Measurements from ENCODE around the gene FARSB. TPM values are rescaled to one million over a fixed set of nuclear protein-coding genes. Genes with fewer than 3 reads are reported as not detected.
"Not testable (repeated sequence)": the region's sequence is repeated elsewhere in the genome, so short reads cannot be mapped to it uniquely, and the experiment has no call there.

FARSB gene
- total and polyA plus RNA-seq, 2 experiments from 2014 or later, result 16.8 to 40.3 TPM

DNA sequence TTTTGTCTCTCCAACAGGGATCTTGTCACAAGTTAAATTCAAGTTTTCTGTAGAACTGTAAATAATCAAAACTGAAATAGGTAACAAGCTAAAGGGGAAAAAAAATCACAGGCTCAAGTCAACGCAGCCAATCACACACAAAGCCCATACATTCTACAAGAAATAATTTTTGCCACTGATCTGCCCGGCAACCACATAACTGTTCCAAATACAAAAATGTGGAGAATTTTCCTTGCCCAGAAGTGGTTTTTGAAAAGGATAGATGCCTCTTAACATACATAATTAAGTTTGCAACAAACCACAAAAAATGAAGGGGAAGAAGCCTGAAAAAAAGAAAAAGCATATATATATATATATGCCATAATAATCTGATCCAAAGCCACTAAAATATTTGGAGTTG lies 60.3 kb downstream of the FARSB start:
- H3K9me2 ChIP-seq (ENCODE audit: insufficient read depth), result no peaks in the 10 kb centered on the region
- no peaks in the 10 kb centered on the region for H4K20me1 ChIP-seq (ENCODE audit: insufficient read depth)
- H3K4me1 ChIP-seq (ENCODE audit: insufficient read depth), result peaks cover 8% of the 10 kb centered on the region
- 91 to 100% methylated on average over 2 of the region's 2 CpGs for WGBS, 2 experiments (ENCODE audit: low coverage in 1 of 2, low lambda C conversion rate in 2 of 2, missing lambda C conversion rate in 2 of 2)
- no peak overlapping the region for H3K27ac ChIP-seq
- in situ Hi-C loops (cut with MboI), result no loop called here
- DNase-seq, result no peak
- H3K4me2 ChIP-seq (ENCODE audit: unreplicated experiment), result no peak overlapping the region
- no peak overlapping the region for H3K4me3 ChIP-seq
- H3K9ac ChIP-seq, result no peak overlapping the region
- peaks cover 16% of the 10 kb centered on the region; the same call in 1 of the 2 replicates for H3F3A ChIP-seq (ENCODE audit: insufficient read depth)
- H3K79me2 ChIP-seq (ENCODE audit: insufficient read depth), result no peaks in the 10 kb centered on the region
- H2AFZ ChIP-seq, result no peak overlapping the region
- no peaks in the 10 kb centered on the region for H3K27me3 ChIP-seq (replicated peaks; ENCODE audit: insufficient read depth)
- H3K9me3 ChIP-seq (ENCODE audit: low read depth), result no peaks in the 10 kb centered on the region
- TF ChIP-seq EZH2phosphoT487 (IDR thresholded peaks at IDR 0.05; ENCODE audit: insufficient read depth, low read depth) (no peak), EZH2 (IDR thresholded peaks at IDR 0.05; ENCODE audit: insufficient read depth, poor library complexity, severe bottlenecking) (no peak)
- peaks cover 12% of the 10 kb centered on the region; the same call in 1 of the 2 replicates for H3K36me3 ChIP-seq (ENCODE audit: low read depth)

DNA sequence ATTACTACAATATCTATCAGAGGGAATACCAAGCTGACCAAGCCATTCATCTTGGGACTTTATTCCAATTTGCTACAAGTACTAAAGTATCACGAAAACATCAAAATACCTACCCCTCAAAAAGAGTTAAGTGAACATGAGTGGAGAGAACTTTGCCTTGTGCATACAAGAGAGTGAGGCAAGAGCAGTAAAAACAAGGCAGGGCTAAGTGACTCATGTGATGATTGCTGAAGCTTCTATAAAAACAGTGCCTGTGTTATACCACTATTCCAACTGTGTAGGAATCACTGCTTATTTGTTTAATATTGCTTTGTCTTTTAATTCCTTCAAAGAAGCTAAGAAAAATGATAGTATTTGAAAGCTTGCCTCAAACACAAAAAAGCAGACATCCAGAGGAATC lies 61.2 kb downstream of the FARSB start:
- H3K79me2 ChIP-seq (ENCODE audit: insufficient read depth), result 0 out of 2 replicates have a peak, but pooled peaks cover 1% of the 10 kb centered on the region
- peaks cover 9% of the 10 kb centered on the region; the same call in 1 of the 2 replicates for H3K36me3 ChIP-seq (ENCODE audit: low read depth)
- no peak overlapping the region for H3K4me3 ChIP-seq
- 86 to 94% methylated on average over 1 of the region's 1 CpG for WGBS, 2 experiments (ENCODE audit: low coverage in 1 of 2, low lambda C conversion rate in 2 of 2, missing lambda C conversion rate in 2 of 2)
- H3K9me2 ChIP-seq (ENCODE audit: insufficient read depth), result no peaks in the 10 kb centered on the region
- no peaks in the 10 kb centered on the region for H3K27me3 ChIP-seq (replicated peaks; ENCODE audit: insufficient read depth)
- no peak for TF ChIP-seq EZH2phosphoT487 (IDR thresholded peaks at IDR 0.05; ENCODE audit: insufficient read depth, low read depth)
- TF ChIP-seq EZH2 (IDR thresholded peaks at IDR 0.05; ENCODE audit: insufficient read depth, poor library complexity, severe bottlenecking), result no peak
- in situ Hi-C loops (cut with MboI), result no loop called here
- peaks cover 8% of the 10 kb centered on the region for H3K4me1 ChIP-seq (ENCODE audit: insufficient read depth)
- H3K27ac ChIP-seq, result no peak overlapping the region
- no peak overlapping the region for H2AFZ ChIP-seq
- no peak overlapping the region for H3K4me2 ChIP-seq (ENCODE audit: unreplicated experiment)
- H3F3A ChIP-seq (ENCODE audit: insufficient read depth), result peaks cover 16% of the 10 kb centered on the region; the same call in 1 of the 2 replicates
- H3K9ac ChIP-seq, result no peak overlapping the region
- H4K20me1 ChIP-seq (ENCODE audit: insufficient read depth), result no peaks in the 10 kb centered on the region
- H3K9me3 ChIP-seq (ENCODE audit: low read depth), result no peaks in the 10 kb centered on the region
- peak; percentile 79 for DNase-seq

DNA sequence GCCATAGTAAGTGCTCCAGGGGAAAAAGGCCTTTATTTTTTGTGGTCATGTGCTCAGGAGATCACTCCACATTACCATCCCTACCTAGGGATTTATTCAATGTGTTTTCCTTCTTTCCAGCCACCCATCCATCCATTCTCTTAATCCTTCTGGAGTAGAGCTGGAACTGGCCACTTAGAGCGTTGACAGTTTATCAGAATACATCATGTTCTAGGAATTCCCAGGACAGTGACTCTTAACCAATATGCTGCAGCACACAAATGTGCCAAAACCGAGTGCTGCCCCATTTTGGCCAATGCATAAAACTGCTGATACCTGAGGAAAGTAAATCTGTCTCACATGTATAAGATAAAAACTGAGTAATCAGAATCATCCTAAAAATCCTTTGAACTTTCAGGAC lies 63.7 kb downstream of the FARSB start:
- H3K36me3 ChIP-seq (ENCODE audit: low read depth), result no peaks in the 10 kb centered on the region; the same call in 1 of the 2 replicates
- DNase-seq, result no peak
- H4K20me1 ChIP-seq (ENCODE audit: insufficient read depth), result no peaks in the 10 kb centered on the region
- in situ Hi-C loops (cut with MboI), result no loop called here
- WGBS, 2 experiments (ENCODE audit: low coverage in 1 of 2, low lambda C conversion rate in 2 of 2, missing lambda C conversion rate in 2 of 2), result 66 to 71% methylated on average over 2 of the region's 2 CpGs
- H3K9me2 ChIP-seq (ENCODE audit: insufficient read depth), result no peaks in the 10 kb centered on the region
- peaks cover 26% of the 10 kb centered on the region for H3K79me2 ChIP-seq (ENCODE audit: insufficient read depth)
- no peaks in the 10 kb centered on the region for H3K9me3 ChIP-seq (ENCODE audit: low read depth)
- TF ChIP-seq EZH2phosphoT487 (IDR thresholded peaks at IDR 0.05; ENCODE audit: insufficient read depth, low read depth) (no peak), EZH2 (IDR thresholded peaks at IDR 0.05; ENCODE audit: insufficient read depth, poor library complexity, severe bottlenecking) (no peak)
- no peak overlapping the region for H3K9ac ChIP-seq
- no peak overlapping the region for H2AFZ ChIP-seq
- no peaks in the 10 kb centered on the region for H3K27me3 ChIP-seq (replicated peaks; ENCODE audit: insufficient read depth)
- no peak overlapping the region for H3K4me3 ChIP-seq
- no peak overlapping the region for H3K4me2 ChIP-seq (ENCODE audit: unreplicated experiment)
- H3K4me1 ChIP-seq (ENCODE audit: insufficient read depth), result peaks cover 8% of the 10 kb centered on the region
- no peak overlapping the region for H3K27ac ChIP-seq
- H3F3A ChIP-seq (ENCODE audit: insufficient read depth), result peaks cover 16% of the 10 kb centered on the region; the same call in 1 of the 2 replicates

DNA sequence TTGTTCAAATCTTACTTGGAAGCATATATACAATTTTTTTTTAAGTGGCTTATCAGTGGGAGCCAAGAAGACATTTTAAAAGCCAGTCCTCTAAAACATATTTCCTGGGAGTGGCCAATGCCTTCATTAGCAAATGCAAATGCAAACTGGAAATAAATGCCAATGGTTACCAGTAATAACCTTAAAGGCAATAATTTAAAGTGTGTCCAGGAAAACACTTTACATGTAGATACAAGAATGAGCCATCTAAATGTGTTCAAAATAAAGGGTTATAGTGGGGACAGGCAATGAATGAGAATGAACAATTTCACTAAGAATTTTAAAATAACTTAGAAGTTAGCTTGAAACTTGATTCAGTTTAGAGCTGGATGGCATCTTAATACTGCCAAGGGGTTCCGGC lies 64.2 kb downstream of the FARSB start:
- H3K27ac ChIP-seq, result no peak overlapping the region
- H3K9me3 ChIP-seq (ENCODE audit: low read depth), result no peaks in the 10 kb centered on the region
- H3K27me3 ChIP-seq (replicated peaks; ENCODE audit: insufficient read depth), result no peaks in the 10 kb centered on the region
- H2AFZ ChIP-seq, result no peak overlapping the region
- no peaks in the 10 kb centered on the region for H3K9me2 ChIP-seq (ENCODE audit: insufficient read depth)
- no peak overlapping the region for H3K9ac ChIP-seq
- DNase-seq, result no peak
- in situ Hi-C loops (cut with MboI), result no loop called here
- TF ChIP-seq EZH2phosphoT487 (IDR thresholded peaks at IDR 0.05; ENCODE audit: insufficient read depth, low read depth), result no peak
- no peak for TF ChIP-seq EZH2 (IDR thresholded peaks at IDR 0.05; ENCODE audit: insufficient read depth, poor library complexity, severe bottlenecking)
- H3K4me2 ChIP-seq (ENCODE audit: unreplicated experiment), result no peak overlapping the region
- no peaks in the 10 kb centered on the region for H4K20me1 ChIP-seq (ENCODE audit: insufficient read depth)
- peaks cover 16% of the 10 kb centered on the region; the same call in 1 of the 2 replicates for H3F3A ChIP-seq (ENCODE audit: insufficient read depth)
- H3K4me3 ChIP-seq, result no peak overlapping the region
- 98 to 100% methylated on average over 1 of the region's 1 CpG for WGBS, 2 experiments (ENCODE audit: low coverage in 1 of 2, low lambda C conversion rate in 2 of 2, missing lambda C conversion rate in 2 of 2)
- no peaks in the 10 kb centered on the region; the same call in 1 of the 2 replicates for H3K36me3 ChIP-seq (ENCODE audit: low read depth)
- H3K79me2 ChIP-seq (ENCODE audit: insufficient read depth), result peaks cover 31% of the 10 kb centered on the region
- H3K4me1 ChIP-seq (ENCODE audit: insufficient read depth), result peaks cover 8% of the 10 kb centered on the region

DNA sequence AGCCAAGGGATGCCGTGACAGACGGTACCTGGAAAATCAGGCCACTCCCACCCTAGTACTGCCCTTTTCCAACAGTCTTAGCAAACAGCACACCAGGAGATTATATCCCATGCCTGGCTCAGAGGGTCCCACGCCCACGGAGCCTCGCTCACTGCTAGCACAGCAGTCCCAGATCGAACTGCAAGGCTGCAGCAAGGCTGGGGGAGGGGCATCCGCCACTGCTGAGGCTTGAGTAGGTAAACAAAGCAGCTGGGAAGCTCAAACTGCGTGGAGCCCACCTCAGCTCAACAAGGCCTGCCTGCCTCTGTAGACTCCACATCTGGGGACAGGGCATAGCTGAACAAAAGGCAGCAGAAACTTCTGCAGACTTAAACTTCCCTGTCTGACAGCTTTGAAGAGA lies 71.3 kb downstream of the FARSB start:
- H3K36me3 ChIP-seq (ENCODE audit: low read depth); H3K9ac ChIP-seq; H3K4me2 ChIP-seq (ENCODE audit: unreplicated experiment); H3K9me3 ChIP-seq (ENCODE audit: low read depth); H3K27me3 ChIP-seq (replicated peaks; ENCODE audit: insufficient read depth); in situ Hi-C loops (cut with MboI); DNase-seq; H3K27ac ChIP-seq; H2AFZ ChIP-seq; H3K4me3 ChIP-seq; H3F3A ChIP-seq (ENCODE audit: insufficient read depth); H3K4me1 ChIP-seq (ENCODE audit: insufficient read depth); H3K9me2 ChIP-seq (ENCODE audit: insufficient read depth); H4K20me1 ChIP-seq (ENCODE audit: insufficient read depth): not testable (repeated sequence)
- peaks cover 58% of the 10 kb centered on the region for H3K79me2 ChIP-seq (ENCODE audit: insufficient read depth)
- WGBS, 2 experiments (ENCODE audit: low coverage in 1 of 2, low lambda C conversion rate in 2 of 2, missing lambda C conversion rate in 2 of 2), result 99% methylated on average over 8 of the region's 8 CpGs
